Skeletal muscle satellite cell (primary cell): ENCODE measurements around the gene SF1.

Experiments
- H3K27me3 ChIP-seq: 2 replicates; pipeline ENCODE4 v1.7.0; 2013; ENCODE audit warnings: low read length; ENCODE audit not compliant: control insufficient read depth, insufficient read depth
- H3K36me3 ChIP-seq: 2 replicates; pipeline ENCODE4 v1.7.0; 2013; ENCODE audit warnings: mild to moderate bottlenecking, control low read depth, low read length; ENCODE audit not compliant: insufficient read depth
- H3K4me1 ChIP-seq: 2 replicates; pipeline ENCODE4 v1.7.0; 2013; ENCODE audit warnings: low read length; ENCODE audit not compliant: control insufficient read depth, insufficient read depth
- H3K4me2 ChIP-seq: 2 replicates; pipeline ENCODE4 v1.7.0; 2013; ENCODE audit warnings: mild to moderate bottlenecking, low read length
- H3K4me3 ChIP-seq: 2 replicates; pipeline ENCODE4 v1.7.0; 2013; ENCODE audit warnings: low read length
- H3K9ac ChIP-seq: 2 replicates; pipeline ENCODE4 v1.7.0; 2013; ENCODE audit warnings: mild to moderate bottlenecking, low read depth, low read length, moderate library complexity
- H3K9me3 ChIP-seq: replicated peaks from 2 replicates; pipeline ENCODE4 v1.7.0; 2013; ENCODE audit warnings: mild to moderate bottlenecking, control low read depth, low read length

Gene SF1

GRCh38 chr11:64800303-64801157, 22.2 kb upstream of the SF1 start:
- peaks cover 8% of the 10 kb centered on the region for H3K4me1 ChIP-seq

GRCh38 chr11:64799623-64800302, 21.4 kb upstream of the SF1 start:
- no peaks in the 10 kb centered on the region for H3K27me3 ChIP-seq
- H3K9me3 ChIP-seq = no peaks in the 10 kb centered on the region
- no peak overlapping the region for H3K9ac ChIP-seq
- H3K4me1 ChIP-seq = peaks cover 8% of the 10 kb centered on the region
- H3K4me3 ChIP-seq = no peak overlapping the region
- H3K36me3 ChIP-seq = peaks cover 8% of the 10 kb centered on the region
- no peak overlapping the region for H3K4me2 ChIP-seq

More at GRCh38 chr11:64800303-64801157, 22.2 kb upstream of the SF1 start:
- Histone ChIP-seq H3K4me3 (no peak overlapping the region), H3K36me3 (peaks cover 15% of the 10 kb centered on the region), H3K27me3 (no peaks in the 10 kb centered on the region), H3K4me2 (no peak overlapping the region), H3K9ac (no peak overlapping the region), H3K9me3 (no peaks in the 10 kb centered on the region)

DNA sequence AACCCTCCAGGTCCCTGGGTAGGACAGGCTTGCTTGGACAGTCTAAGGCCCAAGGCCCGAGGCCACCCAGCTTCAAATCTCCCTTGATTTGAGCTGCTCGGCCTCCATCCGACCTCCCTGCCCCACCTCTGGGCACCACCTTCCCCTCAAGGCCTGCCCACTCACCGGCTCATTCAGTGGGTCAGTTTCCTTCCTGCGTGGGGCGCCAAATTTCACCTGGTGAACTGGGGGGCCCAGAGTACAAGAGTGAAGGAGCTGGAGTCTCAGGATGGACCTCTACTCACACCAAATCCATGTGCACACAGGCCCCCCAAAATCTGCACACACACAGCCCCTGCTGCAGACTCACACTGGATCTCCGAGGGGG, 20.9 kb upstream of the SF1 start:
- Histone ChIP-seq H3K27me3 (no peaks in the 10 kb centered on the region), H3K4me2 (no peak overlapping the region), H3K9ac (no peak overlapping the region), H3K36me3 (peaks cover 3% of the 10 kb centered on the region), H3K9me3 (no peaks in the 10 kb centered on the region), H3K4me3 (no peak overlapping the region), H3K4me1 (peaks cover 7% of the 10 kb centered on the region)

DNA sequence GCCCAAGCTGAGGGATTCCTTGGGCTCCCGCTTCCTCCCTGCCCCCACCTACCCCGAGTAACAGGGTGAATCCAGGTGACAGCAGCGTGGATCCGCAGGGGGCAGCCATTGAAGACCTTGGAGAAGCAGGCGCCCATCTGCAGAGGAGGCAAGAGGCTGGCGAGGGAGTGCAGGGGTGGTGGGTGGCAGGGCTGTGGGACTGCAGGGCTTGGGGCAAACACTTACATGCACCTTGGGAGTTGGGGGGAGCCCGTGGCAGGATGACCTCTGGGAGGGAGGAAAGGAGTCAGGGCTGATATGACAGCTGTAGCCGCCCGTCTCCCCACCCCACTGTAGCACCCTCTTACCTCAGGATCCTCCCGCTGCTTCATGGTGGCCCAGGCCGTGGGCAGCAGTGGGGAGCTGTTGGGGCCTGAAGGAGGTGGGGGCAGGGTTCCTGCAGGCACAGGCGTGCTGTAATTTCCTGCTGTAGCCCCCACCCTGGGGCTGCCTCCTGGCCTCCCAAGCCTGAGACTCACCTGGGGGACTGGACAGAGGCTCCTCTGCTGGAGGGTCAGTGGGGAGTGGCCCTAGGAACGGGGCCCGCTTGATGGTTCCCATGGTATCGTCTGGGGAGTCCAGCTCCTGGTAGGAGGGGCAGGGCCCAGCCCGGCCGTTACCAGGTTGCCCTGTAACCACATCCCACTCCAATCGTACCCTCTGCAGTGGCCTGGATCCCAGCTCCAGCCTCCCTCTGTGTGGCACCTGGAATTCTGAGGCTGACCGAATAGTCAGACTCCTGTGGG, 18.6 kb upstream of the SF1 start:
- H3K9ac ChIP-seq = no peak overlapping the region
- no peaks in the 10 kb centered on the region for H3K27me3 ChIP-seq
- H3K4me3 ChIP-seq = no peak overlapping the region
- H3K4me1 ChIP-seq = no peaks in the 10 kb centered on the region
- H3K36me3 ChIP-seq = no peaks in the 10 kb centered on the region
- H3K9me3 ChIP-seq = no peaks in the 10 kb centered on the region
- no peak overlapping the region for H3K4me2 ChIP-seq

- no peaks in the 10 kb centered on the region for H3K27me3 ChIP-seq
- no peaks in the 10 kb centered on the region for H3K9me3 ChIP-seq
- no peaks in the 10 kb centered on the region for H3K4me1 ChIP-seq
- H3K4me2 ChIP-seq = no peak overlapping the region
- H3K9ac ChIP-seq = no peak overlapping the region
- no peaks in the 10 kb centered on the region for H3K36me3 ChIP-seq
- H3K4me3 ChIP-seq = no peak overlapping the region
These were observed 17.9 kb upstream of the SF1 start for GRCh38 chr11:64796047-64796756.

DNA sequence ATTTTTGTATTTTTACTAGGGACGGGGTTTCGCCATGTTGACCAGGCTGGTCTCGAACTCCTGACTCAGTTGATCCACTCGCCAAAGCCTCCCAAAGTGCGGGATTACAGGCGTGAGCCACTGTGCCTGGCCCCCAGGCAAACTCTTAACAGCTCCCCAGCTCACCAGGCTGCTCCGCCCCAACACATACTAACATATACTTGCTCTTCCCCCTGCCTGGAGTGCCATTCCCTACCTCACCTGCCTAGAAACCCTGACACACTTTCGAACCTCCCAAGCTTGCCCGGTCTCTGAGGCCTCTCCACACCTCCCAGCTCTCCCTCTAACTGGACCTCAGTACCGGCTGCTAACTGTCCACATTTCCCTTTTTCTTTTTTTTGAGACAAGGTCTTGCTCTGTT, 16.2 kb upstream of the SF1 start:
- Histone ChIP-seq H3K4me3 (no peak overlapping the region), H3K9ac (no peak overlapping the region), H3K4me2 (no peak overlapping the region), H3K36me3 (no peaks in the 10 kb centered on the region), H3K9me3 (no peaks in the 10 kb centered on the region), H3K4me1 (no peaks in the 10 kb centered on the region), H3K27me3 (no peaks in the 10 kb centered on the region)

DNA sequence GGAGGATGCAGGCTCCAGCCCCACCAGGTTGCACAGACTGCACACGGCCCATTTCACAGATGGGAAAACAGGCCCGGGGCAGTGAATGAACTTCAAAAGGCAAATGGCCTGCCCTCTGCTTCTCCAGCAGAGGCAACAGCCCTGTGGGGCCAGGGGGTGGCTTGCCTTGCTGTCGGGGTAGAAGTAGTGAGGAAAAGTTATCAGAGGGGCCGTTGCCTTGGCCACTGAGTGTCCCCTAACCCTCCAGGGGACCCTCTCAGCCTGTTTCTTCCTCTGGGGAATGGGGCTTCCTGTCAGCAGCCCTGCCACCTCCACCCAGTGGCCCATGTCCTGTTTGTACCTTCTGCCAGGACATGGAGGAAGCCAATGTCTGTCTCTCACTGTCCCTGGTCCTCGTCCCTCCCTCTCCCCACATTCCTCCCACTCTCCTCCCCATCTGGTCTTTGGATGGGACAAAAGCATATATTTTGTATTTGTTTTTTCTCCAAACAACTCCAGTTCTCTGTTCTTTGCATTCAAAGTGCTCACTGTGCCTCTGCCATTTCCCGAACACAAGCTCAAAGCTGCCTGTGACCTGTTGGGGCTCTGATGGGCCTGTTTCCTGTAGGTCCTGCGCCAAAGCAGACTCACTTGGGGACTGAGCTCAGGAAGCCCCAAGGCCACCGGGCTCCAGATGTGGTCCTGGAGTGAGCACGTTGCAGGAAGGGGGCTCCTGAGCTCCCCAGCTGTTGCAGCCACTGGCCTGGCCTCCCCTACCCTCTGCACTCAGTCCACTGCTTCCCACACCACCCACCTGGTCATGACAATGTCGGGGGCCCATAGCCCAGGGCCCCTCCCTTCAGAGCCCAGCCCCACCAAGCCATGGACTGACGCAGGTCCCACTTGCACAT, 15.2 kb upstream of the SF1 start:
- H3K4me3 ChIP-seq = no peak overlapping the region
- H3K9me3 ChIP-seq = no peaks in the 10 kb centered on the region
- no peaks in the 10 kb centered on the region for H3K36me3 ChIP-seq
- H3K27me3 ChIP-seq = no peaks in the 10 kb centered on the region
- H3K4me2 ChIP-seq = no peak overlapping the region
- H3K9ac ChIP-seq = no peak overlapping the region
- H3K4me1 ChIP-seq = no peaks in the 10 kb centered on the region

GRCh38 chr11:64792482-64792881, 14.1 kb upstream of the SF1 start:
- H3K4me3 ChIP-seq = no peak overlapping the region
- H3K9me3 ChIP-seq = no peaks in the 10 kb centered on the region
- no peaks in the 10 kb centered on the region for H3K4me1 ChIP-seq
- H3K27me3 ChIP-seq = no peaks in the 10 kb centered on the region
- H3K36me3 ChIP-seq = no peaks in the 10 kb centered on the region
- H3K9ac ChIP-seq = no peak overlapping the region
- H3K4me2 ChIP-seq = no peak overlapping the region

- no peaks in the 10 kb centered on the region for H3K4me1 ChIP-seq
- no peaks in the 10 kb centered on the region for H3K36me3 ChIP-seq
- H3K4me3 ChIP-seq = no peak overlapping the region
- H3K9ac ChIP-seq = no peak overlapping the region
- no peaks in the 10 kb centered on the region for H3K27me3 ChIP-seq
- no peaks in the 10 kb centered on the region for H3K9me3 ChIP-seq
- no peak overlapping the region for H3K4me2 ChIP-seq
These were observed 13.5 kb upstream of the SF1 start for GRCh38 chr11:64791781-64792291.

DNA sequence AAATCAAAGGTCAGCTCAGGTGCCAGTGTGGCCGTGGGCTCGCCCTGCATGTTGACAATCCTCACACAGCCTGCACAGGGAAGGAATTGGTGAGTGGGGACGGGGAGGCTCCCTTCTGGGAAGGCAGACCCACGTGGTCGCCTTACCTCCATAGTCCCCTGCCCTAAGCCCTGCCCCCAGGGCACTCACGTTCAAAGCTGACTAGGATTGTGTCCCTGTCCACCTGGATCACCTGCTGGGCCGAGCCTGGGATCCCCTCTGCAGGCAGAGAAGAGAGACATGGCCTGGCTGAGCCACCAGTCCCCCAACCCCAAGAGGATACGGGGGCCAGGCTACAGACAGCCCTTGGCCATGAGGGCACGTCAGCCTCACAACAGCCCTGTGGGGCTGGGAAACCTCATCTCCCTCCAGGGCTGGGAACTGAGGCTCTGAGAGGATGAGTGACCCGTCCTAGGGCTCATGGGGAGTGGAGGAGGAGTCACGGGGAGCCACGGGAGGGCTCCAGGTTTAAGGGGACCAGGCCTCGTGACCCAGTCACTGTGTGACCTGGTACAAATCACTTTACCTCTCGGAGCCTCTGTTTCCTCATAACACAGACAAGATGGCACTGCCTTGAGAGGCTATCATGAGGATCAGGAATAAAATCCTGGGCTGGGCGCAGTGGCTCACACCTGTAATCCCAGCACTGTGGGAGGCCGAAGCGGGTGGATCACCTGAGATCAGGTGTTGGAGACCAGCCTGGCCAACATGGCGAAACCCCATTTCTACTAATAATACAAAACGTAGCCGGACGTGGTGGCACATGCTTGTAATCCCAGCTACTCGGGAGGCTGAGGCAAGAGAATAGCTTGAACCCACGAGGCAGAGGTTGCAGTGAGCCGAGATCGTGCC, 12.1 kb upstream of the SF1 start:
- no peak overlapping the region for H3K4me2 ChIP-seq
- no peak overlapping the region for H3K9ac ChIP-seq
- H3K9me3 ChIP-seq = no peaks in the 10 kb centered on the region
- H3K27me3 ChIP-seq = no peaks in the 10 kb centered on the region
- no peaks in the 10 kb centered on the region for H3K4me1 ChIP-seq
- no peaks in the 10 kb centered on the region for H3K36me3 ChIP-seq
- H3K4me3 ChIP-seq = no peak overlapping the region
